Activated CD8-positive, alpha-beta memory T cell treated with anti-CD3 and anti-CD28 coated beads, Interleukin-2, amount 50 U/mL, for 1 hour (primary cell): Measurements from ENCODE around the gene RNPS1.

ENCODE experiments used
- DNase-seq: peaks from one replicate; pipeline ENCODE4 v3.0.0-alpha.2; 2020; ENCODE audit errors: extremely low read depth

The RNPS1 gene

GRCh38 chr16:2267913-2268666 is at the start of gene RNPS1:
RNPS1 (minus strand) TSS chr16:2268126; CDS start chr16:2264643, 3,483 bp downstream.
- DNase-seq = peak; percentile 83

DNA sequence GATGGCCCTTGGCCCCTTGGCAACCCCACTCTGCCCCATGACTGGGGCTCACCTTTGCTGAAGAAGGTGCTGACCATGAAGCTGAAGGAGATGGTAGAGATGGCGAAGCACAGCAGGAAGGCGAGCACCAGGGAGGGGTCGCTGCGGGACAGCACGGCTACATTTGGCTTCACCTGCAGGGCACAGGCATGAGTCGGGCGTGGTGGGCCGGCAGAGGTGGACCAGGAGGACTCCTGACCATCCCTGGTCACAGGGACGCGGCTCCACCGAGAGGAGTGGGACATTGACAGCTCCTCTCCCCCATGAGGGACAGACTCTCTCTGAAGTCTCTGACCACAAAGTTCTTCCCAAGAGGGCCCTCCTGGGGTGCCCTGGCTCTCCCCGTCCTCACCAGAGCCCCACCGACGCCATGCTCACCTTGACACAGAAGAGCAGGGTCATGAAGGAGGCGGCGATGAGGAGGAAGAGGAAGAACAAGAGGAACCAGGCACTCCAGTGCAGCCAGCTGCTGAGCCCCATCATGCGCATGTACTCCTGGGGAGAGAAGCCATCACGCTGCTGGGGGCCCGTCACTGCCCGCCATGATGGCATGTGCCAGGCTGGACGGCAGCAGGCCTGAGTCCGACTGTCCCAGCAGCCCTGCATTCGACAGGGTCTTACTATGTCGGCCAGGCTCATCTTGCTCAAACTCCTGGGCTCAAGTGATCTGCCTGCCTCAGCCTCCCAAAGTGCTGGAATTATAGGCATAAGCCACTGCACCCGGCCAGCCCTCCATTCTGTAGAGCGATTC is 49.5 kb upstream of the RNPS1 start:
- no peak for DNase-seq

DNA sequence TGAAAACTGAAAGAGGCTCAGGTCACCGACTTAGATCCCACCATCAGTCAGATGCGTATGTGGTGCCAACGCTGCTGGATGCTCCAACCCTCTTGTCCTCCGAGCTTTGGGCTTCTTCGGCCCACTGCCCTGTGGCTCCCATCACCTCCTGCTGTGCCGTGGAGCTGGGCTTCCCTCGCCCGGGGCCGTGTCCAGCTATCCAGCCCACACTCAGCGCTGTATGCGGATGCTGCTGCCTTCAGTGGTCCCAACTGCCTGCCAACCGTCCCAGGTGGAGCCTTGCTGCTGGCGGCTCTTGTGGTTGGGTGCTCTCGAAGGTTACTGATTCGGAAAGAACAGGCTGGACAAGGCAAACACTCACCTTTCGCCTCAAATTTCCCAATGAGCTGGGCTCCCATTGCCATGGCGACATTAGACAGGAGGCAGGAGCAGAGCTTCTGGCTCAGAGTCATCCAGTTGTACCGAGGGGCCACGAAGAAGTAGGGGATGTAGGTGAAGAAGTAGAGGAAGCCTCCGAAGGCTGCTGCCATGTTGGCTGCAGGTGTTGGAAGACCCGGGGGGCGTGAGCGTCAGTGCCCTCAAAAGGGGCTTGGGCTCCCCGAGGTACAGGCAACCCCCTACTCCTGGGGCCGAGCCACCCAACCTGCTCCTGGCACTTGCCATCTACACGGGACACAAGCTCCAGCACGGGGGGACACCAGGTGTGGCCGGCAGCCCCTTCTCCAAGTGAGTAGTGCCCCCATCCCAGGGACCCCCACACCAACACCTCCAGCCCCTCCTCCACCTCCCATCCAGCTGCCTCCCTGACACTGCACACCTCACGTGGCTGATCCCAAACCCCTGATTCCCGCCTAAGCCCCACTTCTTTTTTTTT is 40.4 kb upstream of the RNPS1 start:
- no peak for DNase-seq

DNA sequence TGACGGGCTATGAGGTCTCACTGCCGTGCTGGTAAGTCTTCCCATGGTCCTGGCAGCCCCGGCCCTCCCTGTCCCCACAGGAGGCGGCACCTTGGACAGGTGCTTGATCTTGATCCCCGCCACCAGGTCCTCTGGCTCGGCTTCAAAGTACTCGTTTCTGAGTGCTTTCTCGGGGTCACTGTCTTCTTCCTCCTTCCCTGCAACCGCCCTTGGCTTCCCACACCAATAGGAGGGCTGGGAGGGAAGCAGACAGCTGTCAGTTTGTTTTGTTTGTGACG is 31.9 kb upstream of the RNPS1 start:
- no peak for DNase-seq

DNA sequence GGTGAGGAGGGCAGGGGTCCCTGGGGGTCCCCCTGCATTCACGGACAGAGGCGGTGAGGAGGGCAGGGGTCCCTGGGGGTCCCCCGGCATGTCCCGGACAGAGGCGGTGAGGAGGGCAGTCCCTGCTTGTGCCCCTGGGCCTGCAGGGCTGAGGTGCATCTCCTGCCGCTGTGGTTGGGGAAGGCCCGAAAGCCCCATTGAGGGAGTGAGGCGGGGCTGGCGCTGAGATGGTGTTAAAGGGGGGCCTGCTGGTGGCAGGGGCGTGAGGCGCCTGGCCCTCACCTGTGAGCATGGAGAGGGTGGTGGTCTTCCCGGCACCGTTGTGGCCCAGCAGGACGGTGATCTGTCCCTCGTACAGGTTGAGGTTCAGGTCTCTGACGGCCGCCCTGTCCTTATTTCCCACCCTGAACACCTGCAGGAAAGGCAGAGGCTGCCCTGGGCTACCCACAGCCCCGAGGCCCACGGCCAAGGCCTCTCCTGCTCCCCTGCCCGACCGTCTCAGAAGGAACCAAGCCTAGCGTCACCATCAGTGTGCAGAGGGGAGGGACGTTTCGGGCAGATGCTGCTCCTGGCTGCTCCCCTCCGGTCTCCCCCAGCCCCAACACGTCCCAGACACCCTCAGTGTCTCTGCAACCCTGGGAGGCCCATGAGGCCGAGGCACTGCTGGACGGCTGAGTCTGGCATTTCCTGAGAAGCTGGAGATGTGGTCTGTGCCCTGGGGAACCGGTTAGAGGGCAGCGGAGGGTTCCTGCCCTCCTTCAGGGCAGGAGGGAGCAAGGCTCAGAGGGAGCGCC is 31.4 kb upstream of the RNPS1 start:
- no peak for DNase-seq

GRCh38 chr16:2298621-2299020 is 30.7 kb upstream of the RNPS1 start:
- no peak for DNase-seq

- DNase-seq = no peak
Measured at GRCh38 chr16:2297506-2297860, 29.6 kb upstream of the RNPS1 start.

DNA sequence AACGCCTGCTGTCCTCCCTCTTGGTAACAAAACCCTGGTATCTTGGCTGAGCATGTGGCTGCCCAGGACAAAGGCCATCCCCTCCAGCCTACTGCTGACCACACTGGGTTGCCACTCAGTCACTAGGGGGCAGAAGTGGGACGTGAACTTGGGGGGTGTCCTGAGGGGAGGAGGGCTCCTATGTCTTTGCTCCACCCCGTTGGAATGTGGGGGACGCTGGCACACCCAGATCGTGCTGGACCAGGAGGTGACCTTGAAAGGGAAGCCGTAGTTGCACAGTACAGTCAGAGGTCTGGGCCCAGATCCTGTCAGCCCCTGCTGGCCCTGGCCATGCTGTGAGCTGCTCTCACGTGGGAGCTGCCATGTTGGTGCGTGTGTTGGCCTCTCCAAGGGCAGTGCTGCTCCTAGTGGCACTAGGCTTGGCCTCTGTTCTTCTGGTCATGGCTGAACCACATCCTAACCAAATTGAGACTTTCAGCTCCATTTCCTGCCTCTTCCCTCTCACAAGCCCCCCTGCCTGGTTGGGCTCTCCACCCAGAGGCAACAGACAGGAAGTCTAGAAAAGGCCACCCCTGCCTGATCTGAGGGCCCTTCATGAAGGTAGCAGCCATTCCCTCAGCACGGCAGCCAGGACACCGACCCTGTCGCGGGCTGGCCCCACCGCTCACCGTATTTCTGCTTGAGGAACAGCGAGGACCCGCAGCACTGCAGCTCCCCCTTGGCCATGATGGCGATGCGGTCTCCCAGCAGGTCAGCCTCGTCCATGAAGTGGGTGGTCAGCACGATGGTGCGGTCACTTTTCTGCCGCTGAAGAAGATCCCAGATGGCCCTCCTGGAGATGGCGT is 29.0 kb upstream of the RNPS1 start:
- DNase-seq = no peak

- DNase-seq = no peak
Measured at GRCh38 chr16:2295056-2295798, 27.3 kb upstream of the RNPS1 start.

GRCh38 chr16:2292221-2292620 is 24.3 kb upstream of the RNPS1 start:
- DNase-seq = no peak

- no peak for DNase-seq
Measured at GRCh38 chr16:2289282-2289681, 21.4 kb upstream of the RNPS1 start.

DNA sequence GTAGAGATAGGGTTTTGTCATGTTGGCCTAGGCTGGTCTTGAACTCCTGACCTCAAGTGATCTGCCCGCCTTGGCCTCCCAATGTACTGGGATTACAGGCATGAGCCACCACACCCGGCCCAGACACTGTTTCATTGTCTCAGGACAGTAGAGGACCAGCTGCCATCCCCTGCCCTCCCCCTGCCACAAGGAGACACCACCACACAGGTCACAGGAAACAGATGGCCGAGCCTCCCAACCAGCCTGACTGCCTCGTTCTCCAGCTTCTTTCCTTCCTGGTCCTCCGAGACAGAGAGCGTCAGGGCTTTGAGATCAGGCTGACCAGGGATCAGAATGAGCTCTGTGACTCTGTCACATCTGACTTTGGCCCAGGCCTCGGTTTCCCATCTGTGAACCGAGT is 20.8 kb upstream of the RNPS1 start:
- no peak for DNase-seq

DNA sequence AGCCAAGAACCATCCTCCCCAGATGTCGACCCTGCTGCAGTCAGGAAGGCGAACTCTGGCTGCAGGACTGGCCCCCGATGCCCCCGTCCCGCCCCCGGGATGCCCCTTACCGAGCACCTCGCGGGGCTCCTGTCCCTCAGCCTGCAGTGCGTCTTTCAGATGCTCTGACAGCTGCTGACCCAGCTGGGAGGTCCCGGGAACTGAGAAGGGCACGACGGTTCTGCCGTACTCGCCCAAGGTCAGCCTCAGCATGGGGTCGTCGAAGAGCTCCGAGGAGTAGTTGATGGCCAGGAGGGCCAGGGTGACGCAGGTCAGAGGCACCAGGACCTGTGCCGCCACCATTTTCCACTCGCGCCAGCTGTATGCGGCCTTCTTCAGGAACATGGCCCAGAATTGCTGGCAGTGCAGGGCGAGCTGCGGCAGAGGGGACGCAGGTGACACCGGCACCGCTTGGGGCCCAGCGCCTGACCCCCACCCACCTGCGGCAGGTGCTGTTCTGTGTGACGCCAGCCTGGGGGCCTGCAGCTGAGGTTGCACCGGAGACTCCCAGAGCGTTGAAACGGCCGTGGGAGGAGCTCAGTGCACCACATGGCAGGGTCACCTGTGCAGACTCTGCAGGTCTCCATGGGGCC is 20.1 kb upstream of the RNPS1 start:
- DNase-seq = no peak

GRCh38 chr16:2286550-2286949 is 18.6 kb upstream of the RNPS1 start:
- DNase-seq = no peak

DNA sequence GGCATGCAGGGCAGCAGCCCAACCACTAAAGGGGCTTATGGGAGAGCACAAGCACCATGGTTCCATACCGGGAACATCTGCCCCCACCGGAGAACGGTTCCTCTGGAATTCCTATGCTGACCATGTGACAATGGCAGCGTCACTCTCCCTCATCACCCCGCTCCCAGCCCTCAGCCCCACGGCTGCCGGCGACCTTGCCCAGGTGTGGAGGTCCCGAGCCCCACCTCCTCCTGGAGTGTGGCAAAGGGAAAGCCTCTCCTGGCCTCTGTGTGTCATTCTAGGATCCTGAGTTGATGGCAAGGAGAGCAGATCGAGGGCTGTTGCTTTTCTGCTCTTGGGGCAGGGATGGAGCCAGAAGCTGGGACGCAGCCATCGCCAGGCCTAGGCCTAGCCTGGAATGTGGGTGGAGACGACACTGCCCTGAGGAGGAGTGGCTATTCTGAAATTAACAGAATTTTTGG is 17.8 kb upstream of the RNPS1 start:
- DNase-seq = no peak

DNA sequence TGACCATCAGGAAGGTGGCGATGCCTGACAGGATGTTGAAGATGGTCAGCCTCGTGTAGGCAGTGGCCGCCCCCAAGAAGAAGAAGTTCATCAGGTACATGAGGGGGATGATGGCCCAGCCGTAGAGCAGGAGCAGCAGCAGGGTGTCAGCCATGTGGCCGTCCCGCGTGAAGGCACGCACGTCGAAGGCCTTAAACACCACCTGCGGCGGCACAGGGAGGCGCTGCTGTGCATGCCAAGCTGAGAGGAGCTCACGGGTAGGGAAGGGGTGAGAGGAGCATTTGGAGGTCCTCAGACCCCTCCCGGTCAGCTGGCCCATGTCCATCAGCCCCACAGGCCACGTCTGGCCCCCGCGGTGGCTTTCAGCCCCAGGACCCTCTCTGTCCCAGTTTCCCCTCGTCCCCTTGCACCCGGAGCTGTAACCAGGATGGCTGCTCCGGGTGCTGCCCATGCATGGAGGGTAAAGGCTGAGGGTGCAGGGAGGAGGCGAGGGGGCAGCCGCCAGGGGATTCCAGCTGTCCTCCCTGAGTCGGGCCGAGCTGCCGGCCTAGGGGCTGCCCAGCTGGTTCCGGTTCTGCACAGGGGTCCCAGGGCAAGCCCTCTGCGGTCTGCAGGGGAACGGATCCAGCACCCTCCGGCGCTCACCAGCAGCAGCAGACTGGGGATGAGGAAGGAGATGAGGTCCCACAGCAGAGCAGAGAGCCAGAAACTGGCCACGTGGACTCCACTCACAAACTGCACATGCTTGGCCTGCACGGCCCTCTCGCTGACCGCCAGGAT is 17.1 kb upstream of the RNPS1 start:
- DNase-seq = no peak

DNA sequence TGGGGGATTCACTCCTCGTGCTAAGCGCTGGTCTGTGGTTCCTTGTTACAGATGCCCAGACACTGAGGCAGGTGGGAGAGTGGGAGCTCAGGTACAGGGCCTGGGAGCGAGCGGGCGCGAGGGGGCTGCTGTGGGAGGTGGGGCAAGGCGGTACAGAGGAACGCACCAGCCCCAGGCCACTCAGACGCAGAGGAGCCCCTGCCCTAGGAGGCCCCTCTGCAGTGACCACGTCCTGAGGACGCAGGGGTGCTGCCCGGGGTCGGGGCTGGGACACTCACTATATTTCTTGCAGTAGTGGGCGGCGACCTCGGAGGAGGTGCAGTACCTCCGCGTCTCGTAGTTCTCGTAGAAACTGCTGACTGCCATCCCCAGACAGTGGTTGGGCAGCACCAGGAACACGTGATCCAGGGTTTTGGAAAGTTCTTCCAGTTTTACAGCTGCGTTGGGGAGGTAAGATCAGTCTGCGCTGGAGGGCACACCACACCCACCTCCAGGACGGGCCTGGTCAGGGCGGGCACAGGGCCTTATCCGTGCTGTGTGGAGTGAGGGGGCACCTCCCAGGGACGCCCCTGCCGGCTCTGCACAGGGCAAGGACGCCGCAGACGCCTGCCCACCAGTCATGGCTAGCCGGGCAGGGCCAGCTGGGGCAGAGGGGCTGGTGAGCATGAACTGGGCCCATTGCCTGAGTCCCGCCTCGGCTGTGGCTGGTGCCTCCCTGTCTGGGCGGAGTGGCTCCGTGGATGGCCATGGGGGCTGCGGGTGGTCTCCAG is 16.3 kb upstream of the RNPS1 start:
- DNase-seq = no peak
